Ishikawa (cell line): ENCODE results near the gene MACF1.

Experiments used
- CEBPB ChIP-seq: IDR thresholded peaks from 2 replicates; pipeline ENCODE4 v1.6.1; 2012
- CREB1 ChIP-seq: IDR thresholded peaks from 2 replicates; pipeline ENCODE4 v1.6.1; 2012; ENCODE audit warnings: low read depth
- EGR1 ChIP-seq: IDR thresholded peaks from 2 replicates; pipeline ENCODE4 v1.6.1; 2012
- EP300 ChIP-seq: IDR thresholded peaks from 2 replicates; pipeline ENCODE4 v1.6.1; 2012; ENCODE audit warnings: borderline replicate concordance
- FOXM1 ChIP-seq: IDR thresholded peaks from 2 replicates; pipeline ENCODE4 v1.6.1; 2012; ENCODE audit warnings: low read depth, borderline replicate concordance
- NFIC ChIP-seq: IDR thresholded peaks from 2 replicates; pipeline ENCODE4 v1.6.1; 2012
- RAD21 ChIP-seq: IDR thresholded peaks from 2 replicates; pipeline ENCODE4 v1.6.1; 2012; ENCODE audit warnings: low read depth
- REST ChIP-seq: IDR thresholded peaks from 2 replicates; pipeline ENCODE4 v1.6.1; 2012; ENCODE audit warnings: low read depth, mild to moderate bottlenecking
- TAF1 ChIP-seq: IDR thresholded peaks from 2 replicates; pipeline ENCODE4 v1.6.1; 2012; ENCODE audit warnings: low read depth, mild to moderate bottlenecking
- TCF12 ChIP-seq: IDR thresholded peaks from 2 replicates; pipeline ENCODE4 v1.6.1; 2012; ENCODE audit warnings: low read depth
- TEAD4 ChIP-seq: IDR thresholded peaks from 2 replicates; pipeline ENCODE4 v1.6.1; 2012
- YY1 ChIP-seq: IDR thresholded peaks from 2 replicates; pipeline ENCODE4 v1.6.1; 2012; ENCODE audit warnings: low read depth
- ZBTB7A ChIP-seq: IDR thresholded peaks from 2 replicates; pipeline ENCODE4 v1.6.1; 2012; ENCODE audit warnings: low read depth
- TF ChIP-seq, protein P1 (sequence below): IDR thresholded peaks from 2 replicates; pipeline ENCODE4 v1.6.1; 2012
- TF ChIP-seq, protein P2 (sequence below): IDR thresholded peaks from 2 replicates; pipeline ENCODE4 v1.6.1; 2012

MACF1 gene

GRCh38 chr1:39277879-39278278 lies 73.4 kb downstream of the MACF1 start:
- TF ChIP-seq YY1 (no peak), TEAD4 (no peak), TCF12 (no peak)

DNA sequence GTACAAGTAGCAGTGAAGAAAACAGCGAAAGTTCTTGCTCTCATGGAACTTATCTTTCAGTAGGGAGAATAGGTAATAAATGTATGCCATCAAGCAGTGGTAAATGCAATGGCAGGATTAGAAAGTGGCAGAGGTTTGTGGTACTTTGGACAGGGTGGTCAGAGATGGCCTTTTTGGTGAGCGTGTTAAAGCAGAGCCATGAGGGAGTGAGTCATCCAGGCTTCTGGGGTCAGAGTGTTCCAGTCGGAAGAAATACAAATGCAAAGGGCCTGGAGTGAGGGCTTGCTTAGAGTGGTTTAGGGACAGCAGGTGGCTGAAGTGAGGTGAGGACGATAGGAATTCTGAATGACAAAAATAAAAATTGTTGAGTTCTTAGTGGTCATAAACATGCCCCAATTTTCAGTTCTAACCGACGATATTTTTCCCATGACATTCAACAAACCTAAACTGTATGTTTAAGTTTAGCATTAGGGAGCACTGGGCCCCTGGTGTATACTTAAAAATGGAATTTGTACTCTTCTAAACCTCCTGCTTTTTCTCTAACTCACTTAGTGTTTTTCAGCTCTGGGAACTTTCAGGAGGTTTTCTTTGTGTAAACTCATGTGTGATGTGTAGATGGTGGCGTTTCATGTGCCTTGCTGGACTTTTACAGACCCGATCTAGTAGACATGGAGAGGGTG lies 78.2 kb downstream of the MACF1 start:
- no peak for TF ChIP-seq TEAD4
- TF ChIP-seq TCF12 = no peak
- TF ChIP-seq RAD21 = no peak
- no peak for TF ChIP-seq CEBPB
- no peak for TF ChIP-seq YY1
- no peak for TF ChIP-seq EP300
- no peak for TF ChIP-seq TAF1
- no peak for TF ChIP-seq REST
- no peak for TF ChIP-seq FOXM1
- no peak for TF ChIP-seq EGR1
- TF ChIP-seq, protein P1, sequence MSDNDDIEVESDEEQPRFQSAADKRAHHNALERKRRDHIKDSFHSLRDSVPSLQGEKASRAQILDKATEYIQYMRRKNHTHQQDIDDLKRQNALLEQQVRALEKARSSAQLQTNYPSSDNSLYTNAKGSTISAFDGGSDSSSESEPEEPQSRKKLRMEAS = no peak
- no peak for TF ChIP-seq CREB1
- TF ChIP-seq, protein P2, sequence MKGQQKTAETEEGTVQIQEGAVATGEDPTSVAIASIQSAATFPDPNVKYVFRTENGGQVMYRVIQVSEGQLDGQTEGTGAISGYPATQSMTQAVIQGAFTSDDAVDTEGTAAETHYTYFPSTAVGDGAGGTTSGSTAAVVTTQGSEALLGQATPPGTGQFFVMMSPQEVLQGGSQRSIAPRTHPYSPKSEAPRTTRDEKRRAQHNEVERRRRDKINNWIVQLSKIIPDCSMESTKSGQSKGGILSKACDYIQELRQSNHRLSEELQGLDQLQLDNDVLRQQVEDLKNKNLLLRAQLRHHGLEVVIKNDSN = no peak
- no peak for TF ChIP-seq ZBTB7A
- TF ChIP-seq NFIC = no peak

DNA sequence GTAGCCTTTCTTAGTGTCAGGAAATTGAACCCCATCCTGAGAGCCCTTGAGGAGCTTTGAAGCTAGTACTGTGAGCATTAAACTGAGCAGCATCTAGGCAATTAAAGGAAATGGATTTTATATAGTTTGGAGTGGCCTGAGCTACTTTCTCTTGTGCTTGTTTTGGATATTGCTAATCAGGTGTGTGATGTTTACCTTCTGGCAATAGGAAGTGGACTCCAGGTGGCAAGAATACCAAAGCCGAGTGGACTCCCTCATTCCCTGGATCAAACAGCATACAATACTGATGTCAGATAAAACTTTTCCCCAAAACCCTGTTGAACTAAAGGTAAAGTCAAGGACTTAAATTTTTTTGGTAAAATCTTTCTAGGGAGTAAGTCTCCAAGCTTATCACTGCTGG lies 79.4 kb downstream of the MACF1 start:
- TF ChIP-seq NFIC (no peak), REST (no peak), FOXM1 (no peak), TEAD4 (no peak), ZBTB7A (no peak), TCF12 (no peak), EGR1 (no peak), RAD21 (no peak), TAF1 (no peak), YY1 (no peak), EP300 (no peak), CEBPB (no peak), CREB1 (no peak)
- TF ChIP-seq, protein P1 = no peak
- TF ChIP-seq, protein P2 = no peak

DNA sequence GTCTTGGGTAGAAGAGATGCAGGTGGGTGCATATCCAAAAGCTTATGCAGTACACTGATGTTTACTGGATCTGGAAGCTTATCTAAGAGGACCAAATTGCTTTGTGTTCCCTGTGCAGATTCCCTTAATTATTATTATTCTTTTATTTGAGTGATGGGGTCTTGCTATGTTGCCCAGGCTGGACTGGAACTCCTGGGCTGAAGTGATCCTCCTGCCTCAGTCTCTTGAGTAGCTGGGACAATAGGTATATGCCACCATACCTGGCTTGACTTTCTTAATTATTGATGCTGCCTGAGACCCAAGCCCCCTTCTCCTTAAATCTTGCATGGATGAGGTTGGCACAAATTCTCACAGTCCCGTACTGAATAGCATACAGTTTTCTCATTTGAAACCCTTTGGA lies 83.0 kb downstream of the MACF1 start:
- no peak for TF ChIP-seq FOXM1

DNA sequence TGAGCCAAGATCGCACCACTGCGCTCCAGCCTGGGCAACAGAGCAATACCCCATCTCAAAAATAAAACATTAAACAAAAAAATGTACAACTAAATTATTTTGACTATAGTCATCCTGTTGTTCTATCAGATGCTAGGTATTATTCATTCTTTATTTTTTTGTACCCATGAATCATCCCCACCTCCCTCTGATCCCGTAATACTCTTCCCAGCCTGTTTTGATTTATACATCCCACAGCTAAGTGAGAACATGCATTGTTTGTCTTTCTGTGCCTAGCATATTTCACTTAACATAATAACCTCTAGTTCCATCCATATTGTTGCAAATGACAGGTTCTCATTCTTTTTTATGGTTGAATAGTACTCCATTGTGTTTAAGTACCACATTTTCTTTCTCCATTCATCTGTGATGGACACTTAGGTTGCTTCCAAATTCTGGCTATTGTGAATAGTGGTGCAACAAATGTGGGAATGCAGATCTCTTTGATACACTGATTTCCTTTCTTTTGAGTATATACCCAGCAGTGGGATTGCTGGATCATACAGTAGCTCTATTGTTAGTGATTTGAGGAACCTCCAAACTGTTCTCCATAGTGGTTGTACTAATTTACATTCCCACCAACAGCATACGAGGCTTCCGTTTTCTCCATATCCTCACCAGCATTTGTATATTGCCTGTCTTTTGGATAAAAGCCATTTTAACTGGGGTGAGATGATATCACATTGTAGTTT lies 84.4 kb downstream of the MACF1 start:
- TF ChIP-seq CEBPB = no peak
- TF ChIP-seq REST = no peak
- no peak for TF ChIP-seq TAF1
- TF ChIP-seq TEAD4 = no peak
- TF ChIP-seq, protein P1 = no peak
- TF ChIP-seq EGR1 = no peak
- TF ChIP-seq TCF12 = no peak
- no peak for TF ChIP-seq NFIC
- no peak for TF ChIP-seq FOXM1
